ENCODE data around the gene ABCE1. TPM values are rescaled to one million over a fixed set of nuclear protein-coding genes. Genes with fewer than 3 reads are reported as not detected.

ABCE1 gene
- total and polyA plus RNA-seq, 2 of the 8 experiments (the other 6 are each of a cell fraction or from before 2014, with no cell fraction given) = 43.7 to 126 TPM

GRCh38 chr4:145178740-145179280 lies 80.7 kb downstream of the ABCE1 start (continued):
- TF ChIP-seq USF2 (IDR thresholded peaks at IDR 0.05; ENCODE audit: low read length) (no peak), EZH2 (IDR thresholded peaks at IDR 0.05; ENCODE audit: low read depth, low read length, severe bottlenecking) (no peak), TEAD4 (IDR thresholded peaks at IDR 0.05; ENCODE audit: low read depth, low read length) (no peak), POLR2AphosphoS5 (IDR thresholded peaks at IDR 0.05; ENCODE audit: low read depth, low read length) (no peak)

Small RNA genes within 50 kb of the gene (small RNA-seq; reads per million reads assigned to genes)
- not detected for gene RF00019 (ENCODE audit: insufficient read depth)

Other genes with a start within 250 kb of the ABCE1 start
- gene ANAPC10, start 115 bp upstream of the ABCE1 start, total RNA-seq (2021; fragmentation: NEBNext Ultra II Directional; extraction: Animal tissue kit (Norgen Biotek cat#: 25700)) = 21.6 and 23.3 TPM in 2 replicates
- gene ANAPC10, start 115 bp upstream of the ABCE1 start, polyA plus RNA-seq (2011; rRNA removed) = 8.8 and 17.6 TPM in 2 replicates
- 50.0 and 57.0 TPM in 2 replicates for gene OTUD4, start 82.3 kb downstream of the ABCE1 start, total RNA-seq (2021; fragmentation: NEBNext Ultra II Directional; extraction: Animal tissue kit (Norgen Biotek cat#: 25700))
- gene OTUD4, start 82.3 kb downstream of the ABCE1 start, polyA plus RNA-seq (2011; rRNA removed) = 12.0 and 17.4 TPM in 2 replicates